Measurements from ENCODE around the gene AGBL4.

GRCh38 chr1:49136738-49137251 lies 887.0 kb downstream of the AGBL4 start:
- TF ChIP-seq CREB1 (IDR thresholded peaks at IDR 0.05; ENCODE audit: low read depth) (no peak), USF1 (IDR thresholded peaks at IDR 0.05) (no peak), TCF12 (IDR thresholded peaks at IDR 0.05; ENCODE audit: low read depth) (no peak), ZBTB7A (IDR thresholded peaks at IDR 0.05; ENCODE audit: low read depth) (no peak), EP300 (IDR thresholded peaks at IDR 0.05; ENCODE audit: borderline replicate concordance) (no peak), RAD21 (IDR thresholded peaks at IDR 0.05; ENCODE audit: low read depth) (no peak), CEBPB (IDR thresholded peaks at IDR 0.05) (no peak), TAF1 (IDR thresholded peaks at IDR 0.05; ENCODE audit: low read depth) (no peak), EGR1 (IDR thresholded peaks at IDR 0.05) (no peak), YY1 (IDR thresholded peaks at IDR 0.05; ENCODE audit: low read depth) (no peak)

Data from Ishikawa (cell line).